NAMALWA (cell line): ENCODE data around the gene TRPM2.
A peak's percentile ranks its signal among the peaks of the same experiment; 100 is the strongest.
"Not testable (repeated sequence)": the region's sequence is repeated elsewhere in the genome, so short reads cannot be mapped to it uniquely, and the experiment has no call there.

Experiments
- DNase-seq: peaks from one replicate; pipeline ENCODE4 v3.0.0-alpha.2; 2015; ENCODE audit warnings: low spot score

TRPM2 gene

GRCh38 chr21:44415073-44416025 is 61.9 kb downstream of the TRPM2 start:
- no peak for DNase-seq

DNA sequence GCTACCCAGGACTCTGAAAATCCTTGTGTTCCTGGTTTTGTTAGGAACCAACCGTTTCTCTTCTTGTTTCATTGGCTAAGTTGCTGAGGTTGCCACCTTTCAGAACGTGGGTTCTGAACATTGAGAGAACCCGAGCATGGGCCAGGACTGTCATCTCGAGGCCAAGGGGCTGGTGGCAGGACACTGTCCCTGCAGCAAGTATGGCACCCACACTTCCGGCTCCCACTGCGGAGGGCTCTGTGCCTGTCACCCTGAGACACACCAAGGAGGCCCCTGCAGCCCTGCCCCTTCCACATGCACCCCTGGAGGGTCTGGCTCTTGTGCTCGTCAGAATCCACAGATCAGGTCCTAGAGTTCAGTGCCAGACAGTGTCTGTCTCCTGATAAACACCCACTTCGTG is 62.8 kb downstream of the TRPM2 start:
- DNase-seq: no peak

DNA sequence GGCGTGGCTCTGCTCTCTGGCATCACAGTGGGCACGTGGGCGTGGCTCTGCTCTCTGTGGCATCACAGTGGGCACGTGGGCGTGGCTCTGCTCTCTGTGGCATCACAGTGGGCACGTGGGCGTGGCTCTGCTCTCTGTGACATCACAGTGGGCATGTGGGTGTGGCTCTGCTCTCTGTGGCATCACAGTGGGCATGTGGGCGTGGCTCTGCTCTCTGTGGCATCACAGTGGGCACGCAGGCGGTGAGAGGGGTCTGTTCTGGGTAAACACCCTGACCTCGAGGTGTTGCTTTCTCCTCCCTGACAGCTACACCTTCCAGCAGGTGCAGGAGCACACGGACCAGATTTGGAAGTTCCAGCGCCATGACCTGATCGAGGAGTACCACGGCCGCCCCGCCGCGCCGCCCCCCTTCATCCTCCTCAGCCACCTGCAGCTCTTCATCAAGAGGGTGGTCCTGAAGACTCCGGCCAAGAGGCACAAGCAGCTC is 64.2 kb downstream of the TRPM2 start:
- not testable (repeated sequence) for DNase-seq

GRCh38 chr21:44418108-44418875 is 64.9 kb downstream of the TRPM2 start:
- DNase-seq: no peak

DNA sequence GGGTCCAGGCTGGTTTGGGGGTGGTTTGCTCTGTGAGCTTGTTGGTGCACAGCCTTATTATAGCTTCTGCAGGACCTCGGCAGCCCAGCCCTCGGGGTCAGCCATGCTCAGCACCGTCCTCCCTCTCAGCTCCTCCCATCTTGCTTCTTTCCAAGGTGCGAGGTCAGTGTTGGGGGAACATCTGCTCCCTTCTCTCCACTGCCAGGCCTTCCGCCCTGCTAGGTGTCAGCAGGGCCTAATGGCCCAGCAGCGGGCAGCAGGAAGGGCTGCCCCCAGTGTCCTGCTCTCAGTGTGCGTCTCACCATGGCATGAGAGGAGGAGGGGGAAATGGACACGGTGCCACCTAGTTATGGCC is 65.4 kb downstream of the TRPM2 start:
- DNase-seq: no peak

GRCh38 chr21:44419679-44420078 is 66.3 kb downstream of the TRPM2 start:
- no peak for DNase-seq

DNA sequence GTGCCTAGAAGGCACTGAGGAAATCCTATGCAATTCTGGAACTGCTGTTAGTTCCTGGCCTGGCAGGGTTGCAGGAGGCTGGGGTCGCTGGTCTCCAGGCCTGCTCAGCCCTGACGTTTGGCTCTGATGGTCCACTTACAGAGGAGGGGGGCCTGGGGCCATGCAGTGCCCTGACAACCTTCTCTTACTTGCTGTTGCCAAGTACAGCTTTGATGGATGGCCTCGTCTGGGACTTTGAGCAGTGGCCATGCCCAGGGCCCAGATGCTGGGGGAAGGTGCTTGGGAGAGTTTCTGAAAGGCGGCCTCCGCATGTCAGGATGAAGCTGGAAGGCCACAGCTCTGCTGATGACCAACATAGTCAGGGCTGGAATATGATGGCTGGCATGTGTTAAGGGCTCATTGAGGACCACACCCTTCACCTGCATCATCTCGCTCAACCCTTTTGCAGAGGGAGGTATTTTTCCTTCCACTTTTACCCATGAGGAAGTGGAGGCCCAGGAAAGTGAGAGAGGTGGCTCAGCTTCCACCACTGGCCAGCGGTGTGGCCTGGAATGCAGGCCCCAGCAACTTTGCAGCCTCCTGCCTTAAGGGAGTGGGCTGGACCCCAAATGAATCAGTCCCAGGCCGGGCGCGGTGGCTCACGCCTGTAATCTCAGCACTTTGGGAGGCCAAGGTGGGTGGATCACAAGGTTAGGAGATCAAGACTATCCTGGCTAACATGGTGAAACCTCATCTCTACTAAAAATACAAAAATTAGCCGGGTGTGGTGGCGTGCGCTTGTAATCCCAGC is 67.2 kb downstream of the TRPM2 start:
- no peak for DNase-seq

DNA sequence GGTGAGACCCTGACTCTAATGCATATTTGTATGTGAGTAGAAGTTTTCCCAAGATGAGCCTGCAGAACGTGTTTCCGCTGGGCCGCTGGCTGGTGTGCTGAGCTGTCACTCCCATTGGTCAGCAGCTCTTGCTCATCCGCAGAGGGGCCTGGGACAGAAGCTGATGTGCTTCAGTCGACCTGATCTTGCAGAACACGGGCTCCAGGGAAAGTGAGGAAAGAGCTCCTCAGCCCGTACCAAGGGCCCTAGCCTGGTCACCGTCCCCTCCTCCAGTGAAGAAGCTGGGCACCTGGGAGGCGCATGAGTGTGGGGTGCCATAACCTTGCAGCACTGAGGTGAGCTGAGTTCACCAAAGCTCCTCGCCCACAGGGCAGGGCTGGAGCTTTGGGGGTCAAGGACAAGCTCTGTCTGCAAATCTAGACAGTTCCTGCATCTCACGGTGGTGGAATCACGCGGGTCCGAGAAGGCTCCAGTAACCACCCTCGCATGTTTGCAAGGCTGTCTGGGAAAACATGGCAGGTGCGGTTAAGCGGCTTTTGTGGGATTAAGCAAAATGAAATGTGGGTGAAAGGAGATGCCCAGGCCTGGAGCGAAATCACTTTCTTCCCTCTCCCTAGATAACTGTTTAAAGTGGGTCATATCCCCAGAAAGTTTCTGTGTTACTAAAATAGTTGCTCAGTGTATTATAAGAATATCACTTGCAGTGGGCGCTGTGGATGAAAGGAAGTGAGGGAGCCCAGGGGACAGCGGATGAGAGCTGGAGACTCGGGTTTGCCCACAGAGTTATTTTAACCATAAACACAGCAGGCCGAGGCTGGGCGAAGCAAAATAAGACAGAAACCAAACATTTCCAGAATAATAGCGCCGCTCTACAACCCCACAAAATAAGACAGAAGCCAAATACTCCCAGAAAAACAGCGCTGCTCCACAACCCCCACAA is 68.8 kb downstream of the TRPM2 start:
- DNase-seq: no peak

- peak; percentile 35 for DNase-seq
Measured at GRCh38 chr21:44423312-44423821, 69.9 kb downstream of the TRPM2 start.

DNA sequence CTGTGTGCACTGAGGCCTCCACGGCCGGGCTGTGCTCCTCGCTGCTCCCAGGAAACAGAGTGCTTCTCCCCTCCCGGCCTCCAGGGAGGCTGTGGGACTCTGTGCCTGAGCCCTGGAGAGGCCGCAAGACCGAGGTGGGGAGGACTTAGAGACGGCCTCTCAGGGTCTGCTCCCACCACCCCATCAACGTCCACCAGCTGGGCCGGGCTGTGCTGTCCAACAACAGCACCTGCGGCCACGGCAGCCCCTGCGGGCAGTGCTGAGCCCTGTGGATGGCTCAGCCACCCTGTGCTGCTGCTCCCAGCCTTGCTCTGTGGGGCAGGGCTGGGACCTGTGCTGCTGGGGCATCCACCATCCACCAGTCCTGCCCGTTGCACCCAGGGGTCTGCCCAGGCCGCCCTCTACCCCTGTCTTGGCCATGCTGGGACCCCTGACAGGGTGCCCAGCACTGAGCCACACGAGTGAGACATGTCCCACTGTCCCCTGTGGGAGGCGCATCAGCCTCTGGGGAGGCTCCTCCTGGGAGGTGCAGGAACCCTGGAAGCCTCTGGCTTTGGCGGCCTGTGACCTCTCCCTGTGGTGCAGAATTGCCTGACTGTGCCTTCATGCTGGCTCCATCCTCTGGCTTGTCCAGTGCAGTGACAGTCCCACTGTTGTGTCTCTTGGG is 70.7 kb downstream of the TRPM2 start:
- DNase-seq: no peak

- no peak for DNase-seq
Measured at GRCh38 chr21:44424608-44425306, 71.3 kb downstream of the TRPM2 start.

DNA sequence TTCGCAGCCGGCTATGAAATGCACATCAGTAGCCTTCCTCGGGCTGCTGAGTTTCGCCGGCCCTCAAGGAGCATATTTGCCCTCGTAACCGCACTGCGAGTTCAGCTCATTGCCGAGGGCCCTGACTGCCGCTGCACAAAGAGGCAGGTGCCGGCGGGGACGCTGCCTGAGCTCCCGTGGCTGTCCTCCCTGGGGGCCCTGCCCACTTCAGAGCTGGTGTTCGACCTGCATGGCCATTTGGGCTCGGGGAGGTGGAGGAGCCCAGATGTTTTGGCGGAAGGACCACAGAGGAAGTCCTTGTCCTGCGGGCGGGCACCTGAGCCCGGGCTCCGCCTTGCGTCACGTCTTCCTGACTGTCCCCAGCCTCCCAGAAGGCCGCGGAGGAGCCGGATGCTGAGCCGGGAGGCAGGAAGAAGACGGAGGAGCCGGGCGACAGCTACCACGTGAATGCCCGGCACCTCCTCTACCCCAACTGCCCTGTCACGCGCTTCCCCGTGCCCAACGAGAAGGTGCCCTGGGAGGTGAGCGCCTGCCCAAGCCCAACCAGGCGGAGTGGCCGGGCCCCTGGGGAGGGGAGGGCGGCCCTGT is 72.0 kb downstream of the TRPM2 start:
- no peak for DNase-seq

DNA sequence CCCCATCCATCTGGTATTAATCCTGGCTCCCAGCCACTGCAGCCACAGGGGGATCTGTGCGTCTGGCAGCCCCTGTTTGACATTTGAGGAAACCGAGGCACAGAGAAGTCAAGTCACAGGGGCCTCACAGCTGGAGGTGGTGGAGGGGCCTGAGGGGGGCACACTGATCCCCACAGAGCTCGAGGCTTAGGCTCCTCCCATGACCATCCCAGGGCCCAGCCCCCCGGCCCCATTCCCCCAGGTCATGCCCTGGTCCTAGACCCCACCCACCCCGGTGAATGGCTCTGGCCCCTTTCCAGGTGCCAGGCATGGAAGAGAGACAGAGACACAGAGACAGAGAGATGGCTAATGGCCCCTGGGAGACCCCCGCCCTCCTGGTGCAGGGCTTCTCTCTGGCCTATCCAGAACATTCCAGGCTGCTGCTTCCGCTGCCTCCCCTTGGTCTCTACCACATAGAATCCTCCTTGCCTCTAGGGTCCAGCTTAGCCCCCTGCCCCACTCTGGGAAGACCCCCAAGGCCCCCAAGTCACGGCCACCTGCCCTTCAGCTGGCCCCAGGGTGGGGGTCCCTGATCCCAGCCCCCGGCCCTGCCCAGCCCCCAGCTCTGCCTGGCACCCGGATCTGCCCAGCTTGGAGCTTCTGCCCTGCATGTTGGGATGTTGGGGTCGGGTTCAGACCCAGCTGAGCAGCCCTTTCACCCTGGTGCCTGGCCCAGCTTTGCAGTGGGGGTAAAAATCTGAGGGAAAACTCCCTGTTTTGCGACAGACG is 72.7 kb downstream of the TRPM2 start:
- DNase-seq: no peak

- no peak for DNase-seq
Measured at GRCh38 chr21:44426663-44427191, 73.3 kb downstream of the TRPM2 start.

DNA sequence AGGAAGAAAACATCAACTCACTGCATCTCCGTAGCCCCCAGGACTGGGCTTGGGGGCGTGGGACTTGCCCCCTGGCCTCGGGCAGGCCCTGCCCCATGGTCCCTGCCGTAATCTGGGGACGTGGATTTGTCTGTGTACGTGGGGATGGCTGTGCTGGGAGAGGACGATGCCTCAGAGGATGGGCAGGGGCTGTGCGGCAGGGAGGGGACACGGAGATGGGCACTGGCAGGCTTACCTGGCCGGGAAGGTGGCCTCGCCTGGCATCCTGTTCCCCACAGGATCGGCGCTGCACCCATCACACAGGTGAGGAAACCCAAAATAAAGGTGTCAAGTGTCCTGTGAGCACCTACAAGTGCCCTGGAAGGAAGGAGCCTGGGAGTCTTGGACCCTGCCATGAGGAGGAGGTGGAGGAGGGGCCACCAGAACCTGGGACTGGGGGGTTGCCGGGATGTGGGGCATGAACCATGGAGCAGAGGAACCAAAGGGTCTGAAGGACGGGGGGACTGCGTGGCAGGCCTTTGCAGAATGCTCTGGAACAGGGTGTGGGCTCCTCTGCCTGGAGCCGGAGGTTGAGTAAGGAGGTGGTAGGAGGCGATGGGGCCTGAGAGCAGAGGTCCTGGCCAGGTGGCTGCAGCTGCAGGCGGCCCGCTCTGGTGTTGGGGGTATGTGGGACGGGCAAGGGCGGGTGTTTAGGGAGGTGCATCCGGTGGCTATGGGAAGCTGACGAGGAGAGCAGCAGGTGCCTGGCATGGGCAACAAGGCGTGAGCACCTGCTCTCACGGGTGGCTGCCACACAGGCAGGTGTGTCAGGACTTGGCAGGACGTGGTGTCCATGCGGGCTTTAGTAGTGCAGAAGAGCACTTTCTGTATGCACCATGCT is 74.1 kb downstream of the TRPM2 start:
- DNase-seq: no peak

- DNase-seq: peak; percentile 97
Measured at GRCh38 chr21:44428281-44428960, 75.0 kb downstream of the TRPM2 start.

DNA sequence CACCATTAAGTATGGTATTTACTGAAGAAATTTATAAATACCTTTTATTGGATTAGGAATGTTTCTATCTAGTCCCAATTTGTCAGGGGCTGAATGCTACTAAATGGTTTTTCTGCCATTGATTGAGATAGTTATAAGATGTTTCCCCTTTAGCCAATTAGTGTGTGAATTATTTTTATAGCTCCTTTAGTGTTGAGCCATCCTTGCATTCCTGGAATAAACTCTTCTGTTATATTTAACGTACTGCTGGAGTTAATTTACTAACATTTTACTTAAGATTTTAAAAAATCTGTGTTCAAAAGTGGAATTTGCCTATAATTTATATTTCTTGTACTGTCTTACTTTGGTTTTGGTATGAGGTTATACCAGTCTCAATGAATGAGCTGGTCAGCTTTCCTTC is 76.5 kb downstream of the TRPM2 start:
- DNase-seq: no peak
